WTC11 (cell line): ENCODE results near the gene SRP14. TPM values are rescaled to one million over a fixed set of nuclear protein-coding genes. Genes with fewer than 3 reads are reported as not detected.

ENCODE experiments used
- ATAC-seq: fragments of 200-7000 bp; cut with Tn5 transposase; 2 replicates; pipeline ENCODE4 v1.10.0; 2021; ENCODE audit warnings: mild to moderate bottlenecking, moderate library complexity
- CTCF ChIA-PET: fragments of 300-600 bp; sonication (Branson Sonifier 250); formaldehyde crosslinking; loops from one replicate; lab custom pipeline; 2021; ENCODE audit warnings: antibody characterized with exemption; lab: Charles Lee
- POLR2A ChIA-PET: fragments of 350-600 bp; sonication (Branson Sonifier 250); formaldehyde crosslinking; loops from one replicate; lab custom pipeline; 2021; ENCODE audit warnings: antibody characterized with exemption; lab: Charles Lee
- DNase-seq: peaks from one replicate; pipeline ENCODE4 v3.0.0; 2021; ENCODE audit warnings: low spot score
- H3K27ac Mint-ChIP-seq: 2 replicates; pipeline ENCODE4 v1.8.0; 2021; ENCODE audit warnings: mixed read lengths
- H3K27me3 Mint-ChIP-seq: 2 replicates; pipeline ENCODE4 v1.8.0; 2021; ENCODE audit warnings: low read depth, mild to moderate bottlenecking, moderate library complexity, mixed read lengths
- H3K36me3 Mint-ChIP-seq: 2 replicates; pipeline ENCODE4 v1.8.0; 2021; ENCODE audit warnings: mixed read lengths
- H3K4me1 Mint-ChIP-seq: 2 replicates; pipeline ENCODE4 v1.8.0; 2022; ENCODE audit warnings: mixed read lengths
- H3K4me3 Mint-ChIP-seq: 2 replicates; pipeline ENCODE4 v1.8.0; 2021; ENCODE audit warnings: mild to moderate bottlenecking, moderate library complexity, mixed read lengths
- H3K9me3 Mint-ChIP-seq: 2 replicates; pipeline ENCODE4 v1.8.0; 2021; ENCODE audit warnings: mixed read lengths
- CBFB ChIP-seq: sonication (generic); formaldehyde crosslinking; IDR thresholded peaks from 2 replicates; pipeline ENCODE4 v1.8.1; 2022; ENCODE audit warnings: mild to moderate bottlenecking, low read depth, missing genetic modification reagents
- CREB1 ChIP-seq: sonication (generic); formaldehyde crosslinking; IDR thresholded peaks from 2 replicates; pipeline ENCODE4 v1.8.0; 2023; ENCODE audit warnings: mild to moderate bottlenecking, missing genetic modification reagents
- ELF4 ChIP-seq: sonication (generic); formaldehyde crosslinking; IDR thresholded peaks from 2 replicates; pipeline ENCODE4 v1.8.1; 2022; ENCODE audit warnings: low read depth, mild to moderate bottlenecking, moderate library complexity, missing genetic modification reagents
- EMX1 ChIP-seq: fragments of 250-450 bp; sonication (Bioruptor Pico); IDR thresholded peaks from 2 replicates; pipeline ENCODE4 v1.8.0; 2021; ENCODE audit warnings: mild to moderate bottlenecking
- ETV6 ChIP-seq: sonication (generic); formaldehyde crosslinking; IDR thresholded peaks from 2 replicates; pipeline ENCODE4 v1.8.1; 2022; ENCODE audit warnings: mild to moderate bottlenecking, missing genetic modification reagents
- FOXJ3 ChIP-seq: sonication (generic); formaldehyde crosslinking; IDR thresholded peaks from 2 replicates; pipeline ENCODE4 v1.9.0; 2021; ENCODE audit warnings: missing genetic modification reagents, mild to moderate bottlenecking, borderline replicate concordance
- FOXK1 ChIP-seq: sonication (generic); formaldehyde crosslinking; IDR thresholded peaks from 2 replicates; pipeline ENCODE4 v1.8.0; 2022; ENCODE audit warnings: mild to moderate bottlenecking, moderate library complexity, missing genetic modification reagents
- GABPB1 ChIP-seq: sonication (generic); formaldehyde crosslinking; IDR thresholded peaks from 2 replicates; pipeline ENCODE4 v1.8.1; 2023; ENCODE audit warnings: mild to moderate bottlenecking, missing genetic modification reagents
- GRHL2 ChIP-seq: fragments of 250-450 bp; sonication (Bioruptor Pico); IDR thresholded peaks from 2 replicates; pipeline ENCODE4 v1.8.0; 2022; ENCODE audit warnings: mild to moderate bottlenecking, moderate library complexity; ENCODE audit not compliant: insufficient replicate concordance, severe bottlenecking
- IRF2 ChIP-seq: sonication (generic); formaldehyde crosslinking; IDR thresholded peaks from 2 replicates; pipeline ENCODE4 v1.8.0; 2022; ENCODE audit warnings: low read depth, missing genetic modification reagents, borderline replicate concordance
- JAZF1 ChIP-seq: fragments of 250-450 bp; sonication (Bioruptor Pico); IDR thresholded peaks from 2 replicates; pipeline ENCODE4 v1.9.0; 2021; ENCODE audit warnings: moderate library complexity, mild to moderate bottlenecking, inconsistent platforms
- OVOL2 ChIP-seq: fragments of 250-450 bp; sonication (Bioruptor Pico); IDR thresholded peaks from 2 replicates; pipeline ENCODE4 v1.9.0; 2021; ENCODE audit warnings: mild to moderate bottlenecking, borderline replicate concordance
- SMAD3 ChIP-seq: sonication (generic); formaldehyde crosslinking; IDR thresholded peaks from 2 replicates; pipeline ENCODE4 v1.8.0; 2022; ENCODE audit warnings: missing genetic modification reagents, mild to moderate bottlenecking, borderline replicate concordance
- SOX15 ChIP-seq: fragments of 250-450 bp; sonication (Bioruptor Pico); IDR thresholded peaks from 2 replicates; pipeline ENCODE4 v1.9.0; 2021; ENCODE audit warnings: mild to moderate bottlenecking
- TEAD4 ChIP-seq: sonication (generic); formaldehyde crosslinking; IDR thresholded peaks from 2 replicates; pipeline ENCODE4 v1.8.0; 2022; ENCODE audit warnings: mild to moderate bottlenecking, missing genetic modification reagents
- ZNF416 ChIP-seq: fragments of 250-450 bp; sonication (Bioruptor Pico); IDR thresholded peaks from 2 replicates; pipeline ENCODE4 v1.9.0; 2021; ENCODE audit warnings: mild to moderate bottlenecking, inconsistent platforms
- ZNF423 ChIP-seq: fragments of 250-450 bp; sonication (Bioruptor Pico); IDR thresholded peaks from 2 replicates; pipeline ENCODE4 v2.1.2; 2022; ENCODE audit warnings: mild to moderate bottlenecking, moderate library complexity
- ZNF671 ChIP-seq: fragments of 250-450 bp; sonication (Bioruptor Pico); IDR thresholded peaks from 2 replicates; pipeline ENCODE4 v1.8.0; 2021; ENCODE audit warnings: mild to moderate bottlenecking
- total RNA-seq: library from RNA; stranded (reverse); gene quantifications from 3 replicates; pipeline ENCODE4 v1.2.3, GENCODE V29; 2021
- TF ChIP-seq, protein P1 (sequence below): fragments of 250-450 bp; sonication (Bioruptor Pico); conservative IDR thresholded peaks from 2 replicates; pipeline ENCODE4 v1.9.0; 2021; ENCODE audit warnings: mild to moderate bottlenecking
- TF ChIP-seq, protein P2 (sequence below): fragments of 250-450 bp; sonication (Bioruptor Pico); IDR thresholded peaks from 2 replicates; pipeline ENCODE4 v1.9.0; 2021; ENCODE audit warnings: moderate library complexity, mild to moderate bottlenecking, inconsistent platforms, borderline replicate concordance
- TF ChIP-seq, protein P3 (sequence below): sonication (generic); formaldehyde crosslinking; IDR thresholded peaks from 2 replicates; pipeline ENCODE4 v1.8.0; 2023; ENCODE audit warnings: missing genetic modification reagents, mild to moderate bottlenecking, borderline replicate concordance
- TF ChIP-seq, protein P4 (sequence below): fragments of 250-450 bp; sonication (Bioruptor Pico); IDR thresholded peaks from 2 replicates; pipeline ENCODE4 v1.9.0; 2021; ENCODE audit warnings: mild to moderate bottlenecking, borderline replicate concordance

SRP14 gene
- total RNA-seq, 1 experiment from 2014 or later: 190 TPM

DNA sequence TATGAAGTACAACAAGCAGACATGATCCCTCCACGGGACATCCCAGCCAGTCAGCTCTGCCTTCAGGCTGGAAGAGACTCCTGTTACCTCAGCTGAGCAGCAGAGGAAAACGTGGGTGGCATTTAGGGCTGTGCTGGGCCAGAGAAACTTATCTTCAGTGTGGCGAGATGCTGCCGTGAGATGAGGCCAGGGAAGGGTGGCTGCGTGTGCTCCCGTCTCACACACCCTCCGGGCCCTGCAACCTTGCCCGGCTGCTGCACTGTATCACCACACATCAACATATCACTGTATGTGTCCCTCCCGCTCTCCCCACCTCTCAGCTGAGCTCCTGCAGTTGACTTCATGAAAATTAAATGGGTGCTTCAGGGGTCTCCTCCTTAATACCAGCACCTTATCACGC, 46.3 kb upstream of the SRP14 start:
- H3K36me3 Mint-ChIP-seq: peaks cover 4% of the 10 kb centered on the region
- ChIA-PET POLR2A (no interaction called here), CTCF (no interaction called here)
- peaks cover 69% of the 10 kb centered on the region for H3K4me1 Mint-ChIP-seq
- no peak for ATAC-seq
- no peak for DNase-seq
- no peaks in the 10 kb centered on the region for H3K9me3 Mint-ChIP-seq
- peaks cover 26% of the 10 kb centered on the region for H3K27me3 Mint-ChIP-seq
- TF ChIP-seq ZNF671 (CRISPR knock-in tag) (no peak), SOX15 (CRISPR knock-in tag) (no peak), GABPB1 (CRISPR knock-in tag) (no peak), FOXK1 (CRISPR knock-in tag) (no peak), CBFB (CRISPR knock-in tag) (no peak), IRF2 (CRISPR knock-in tag) (no peak), EMX1 (CRISPR knock-in tag) (no peak), ZNF423 (CRISPR knock-in tag) (no peak), TEAD4 (CRISPR knock-in tag) (no peak), ZNF416 (CRISPR knock-in tag) (no peak), GRHL2 (CRISPR knock-in tag) (no peak), ETV6 (CRISPR knock-in tag) (no peak), ELF4 (CRISPR knock-in tag) (no peak), JAZF1 (CRISPR knock-in tag) (no peak), CREB1 (CRISPR knock-in tag) (no peak)
- TF ChIP-seq, protein P1, sequence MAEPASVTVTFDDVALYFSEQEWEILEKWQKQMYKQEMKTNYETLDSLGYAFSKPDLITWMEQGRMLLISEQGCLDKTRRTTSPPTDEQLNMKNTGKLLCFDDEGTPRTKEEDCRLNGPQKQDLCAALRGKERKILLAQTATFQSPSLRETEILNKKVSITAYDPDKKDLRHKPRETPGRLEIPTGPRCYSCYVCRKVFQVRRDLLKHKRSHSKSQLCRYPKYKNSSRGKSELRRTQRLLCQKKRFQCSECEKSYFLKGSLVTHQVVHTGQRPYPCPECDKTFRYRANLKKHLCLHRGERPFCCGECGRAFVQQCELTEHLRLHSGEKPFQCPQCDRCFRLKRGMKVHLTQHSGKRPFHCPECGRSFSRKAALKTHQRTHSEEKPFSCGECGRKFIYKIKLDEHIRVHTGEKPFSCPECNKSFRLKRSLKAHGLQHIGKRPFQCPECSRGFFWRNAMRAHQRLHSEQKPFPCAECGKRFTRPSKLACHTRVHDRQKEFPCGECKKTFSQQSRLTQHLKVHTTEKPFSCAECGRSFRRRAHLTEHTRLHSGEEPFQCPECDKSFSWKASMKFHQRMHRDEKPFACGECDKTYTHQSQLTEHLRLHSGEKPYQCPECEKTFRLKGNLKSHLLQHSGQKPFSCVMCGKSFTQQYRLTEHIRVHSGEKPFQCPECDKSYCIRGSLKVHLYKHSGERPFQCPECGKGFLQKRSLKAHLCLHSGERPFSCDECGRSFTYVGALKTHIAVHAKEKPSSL (CRISPR knock-in tag): no peak
- TF ChIP-seq, protein P2, sequence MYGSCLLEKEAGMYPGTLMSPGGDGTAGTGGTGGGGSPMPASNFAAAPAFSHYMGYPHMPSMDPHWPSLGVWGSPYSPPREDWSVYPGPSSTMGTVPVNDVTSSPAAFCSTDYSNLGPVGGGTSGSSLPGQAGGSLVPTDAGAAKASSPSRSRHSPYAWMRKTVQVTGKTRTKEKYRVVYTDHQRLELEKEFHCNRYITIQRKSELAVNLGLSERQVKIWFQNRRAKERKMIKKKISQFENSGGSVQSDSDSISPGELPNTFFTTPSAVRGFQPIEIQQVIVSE (CRISPR knock-in tag): no peak
- TF ChIP-seq, all 79 proteins: peak for 0
- no peak overlapping the region for H3K4me3 Mint-ChIP-seq
- no peak overlapping the region for H3K27ac Mint-ChIP-seq

DNA sequence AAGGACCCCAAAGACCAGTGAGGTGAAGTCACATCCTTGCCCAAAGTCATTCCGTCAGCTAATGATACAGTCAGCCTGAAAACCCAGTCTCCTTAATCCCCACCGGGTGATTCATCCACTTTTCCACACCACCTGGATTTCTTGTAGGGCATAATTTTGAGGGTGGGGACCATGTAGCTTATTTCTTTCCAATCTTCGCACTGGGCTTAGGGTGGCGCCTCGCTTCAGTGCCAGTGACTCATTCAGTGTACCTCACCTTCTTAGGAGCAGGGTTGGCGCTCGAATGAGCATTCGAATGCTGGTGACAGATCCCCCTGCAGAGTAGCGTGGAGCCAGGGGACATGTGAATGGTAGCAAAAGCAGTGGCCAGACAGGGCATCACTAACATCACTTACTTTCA, 45.7 kb upstream of the SRP14 start:
- H3K27ac Mint-ChIP-seq: no peak overlapping the region
- H3K27me3 Mint-ChIP-seq: peaks cover 28% of the 10 kb centered on the region
- H3K4me3 Mint-ChIP-seq: no peak overlapping the region
- H3K4me1 Mint-ChIP-seq: peaks cover 62% of the 10 kb centered on the region
- TF ChIP-seq, protein P3, sequence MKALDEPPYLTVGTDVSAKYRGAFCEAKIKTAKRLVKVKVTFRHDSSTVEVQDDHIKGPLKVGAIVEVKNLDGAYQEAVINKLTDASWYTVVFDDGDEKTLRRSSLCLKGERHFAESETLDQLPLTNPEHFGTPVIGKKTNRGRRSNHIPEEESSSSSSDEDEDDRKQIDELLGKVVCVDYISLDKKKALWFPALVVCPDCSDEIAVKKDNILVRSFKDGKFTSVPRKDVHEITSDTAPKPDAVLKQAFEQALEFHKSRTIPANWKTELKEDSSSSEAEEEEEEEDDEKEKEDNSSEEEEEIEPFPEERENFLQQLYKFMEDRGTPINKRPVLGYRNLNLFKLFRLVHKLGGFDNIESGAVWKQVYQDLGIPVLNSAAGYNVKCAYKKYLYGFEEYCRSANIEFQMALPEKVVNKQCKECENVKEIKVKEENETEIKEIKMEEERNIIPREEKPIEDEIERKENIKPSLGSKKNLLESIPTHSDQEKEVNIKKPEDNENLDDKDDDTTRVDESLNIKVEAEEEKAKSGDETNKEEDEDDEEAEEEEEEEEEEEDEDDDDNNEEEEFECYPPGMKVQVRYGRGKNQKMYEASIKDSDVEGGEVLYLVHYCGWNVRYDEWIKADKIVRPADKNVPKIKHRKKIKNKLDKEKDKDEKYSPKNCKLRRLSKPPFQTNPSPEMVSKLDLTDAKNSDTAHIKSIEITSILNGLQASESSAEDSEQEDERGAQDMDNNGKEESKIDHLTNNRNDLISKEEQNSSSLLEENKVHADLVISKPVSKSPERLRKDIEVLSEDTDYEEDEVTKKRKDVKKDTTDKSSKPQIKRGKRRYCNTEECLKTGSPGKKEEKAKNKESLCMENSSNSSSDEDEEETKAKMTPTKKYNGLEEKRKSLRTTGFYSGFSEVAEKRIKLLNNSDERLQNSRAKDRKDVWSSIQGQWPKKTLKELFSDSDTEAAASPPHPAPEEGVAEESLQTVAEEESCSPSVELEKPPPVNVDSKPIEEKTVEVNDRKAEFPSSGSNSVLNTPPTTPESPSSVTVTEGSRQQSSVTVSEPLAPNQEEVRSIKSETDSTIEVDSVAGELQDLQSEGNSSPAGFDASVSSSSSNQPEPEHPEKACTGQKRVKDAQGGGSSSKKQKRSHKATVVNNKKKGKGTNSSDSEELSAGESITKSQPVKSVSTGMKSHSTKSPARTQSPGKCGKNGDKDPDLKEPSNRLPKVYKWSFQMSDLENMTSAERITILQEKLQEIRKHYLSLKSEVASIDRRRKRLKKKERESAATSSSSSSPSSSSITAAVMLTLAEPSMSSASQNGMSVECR: no peak
- TF ChIP-seq OVOL2 (CRISPR knock-in tag) (no peak), FOXJ3 (no peak), SMAD3 (CRISPR knock-in tag) (no peak)
- TF ChIP-seq, protein P4, sequence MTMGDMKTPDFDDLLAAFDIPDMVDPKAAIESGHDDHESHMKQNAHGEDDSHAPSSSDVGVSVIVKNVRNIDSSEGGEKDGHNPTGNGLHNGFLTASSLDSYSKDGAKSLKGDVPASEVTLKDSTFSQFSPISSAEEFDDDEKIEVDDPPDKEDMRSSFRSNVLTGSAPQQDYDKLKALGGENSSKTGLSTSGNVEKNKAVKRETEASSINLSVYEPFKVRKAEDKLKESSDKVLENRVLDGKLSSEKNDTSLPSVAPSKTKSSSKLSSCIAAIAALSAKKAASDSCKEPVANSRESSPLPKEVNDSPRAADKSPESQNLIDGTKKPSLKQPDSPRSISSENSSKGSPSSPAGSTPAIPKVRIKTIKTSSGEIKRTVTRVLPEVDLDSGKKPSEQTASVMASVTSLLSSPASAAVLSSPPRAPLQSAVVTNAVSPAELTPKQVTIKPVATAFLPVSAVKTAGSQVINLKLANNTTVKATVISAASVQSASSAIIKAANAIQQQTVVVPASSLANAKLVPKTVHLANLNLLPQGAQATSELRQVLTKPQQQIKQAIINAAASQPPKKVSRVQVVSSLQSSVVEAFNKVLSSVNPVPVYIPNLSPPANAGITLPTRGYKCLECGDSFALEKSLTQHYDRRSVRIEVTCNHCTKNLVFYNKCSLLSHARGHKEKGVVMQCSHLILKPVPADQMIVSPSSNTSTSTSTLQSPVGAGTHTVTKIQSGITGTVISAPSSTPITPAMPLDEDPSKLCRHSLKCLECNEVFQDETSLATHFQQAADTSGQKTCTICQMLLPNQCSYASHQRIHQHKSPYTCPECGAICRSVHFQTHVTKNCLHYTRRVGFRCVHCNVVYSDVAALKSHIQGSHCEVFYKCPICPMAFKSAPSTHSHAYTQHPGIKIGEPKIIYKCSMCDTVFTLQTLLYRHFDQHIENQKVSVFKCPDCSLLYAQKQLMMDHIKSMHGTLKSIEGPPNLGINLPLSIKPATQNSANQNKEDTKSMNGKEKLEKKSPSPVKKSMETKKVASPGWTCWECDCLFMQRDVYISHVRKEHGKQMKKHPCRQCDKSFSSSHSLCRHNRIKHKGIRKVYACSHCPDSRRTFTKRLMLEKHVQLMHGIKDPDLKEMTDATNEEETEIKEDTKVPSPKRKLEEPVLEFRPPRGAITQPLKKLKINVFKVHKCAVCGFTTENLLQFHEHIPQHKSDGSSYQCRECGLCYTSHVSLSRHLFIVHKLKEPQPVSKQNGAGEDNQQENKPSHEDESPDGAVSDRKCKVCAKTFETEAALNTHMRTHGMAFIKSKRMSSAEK: no peak
- DNase-seq (no peak), ATAC-seq (no peak)
- ChIA-PET CTCF (no interaction called here), POLR2A (no interaction called here)
- peaks cover 3% of the 10 kb centered on the region; the same call in 1 of the 2 replicates for H3K36me3 Mint-ChIP-seq
- H3K9me3 Mint-ChIP-seq: no peaks in the 10 kb centered on the region
